ENCODE results near the gene HYCC1.

The HYCC1 gene

GRCh38 chr7:23014681-23015080 is 751 bp upstream of the HYCC1 start:
- DNase-seq (ENCODE audit: low read depth), result no peak
- no peaks in the 10 kb centered on the region for H3K9me3 ChIP-seq (ENCODE audit: control insufficient read depth, low read length)
- no peaks in the 10 kb centered on the region for H3K27me3 ChIP-seq (replicated peaks; ENCODE audit: control insufficient read depth, insufficient read depth, low read length)
- peaks cover 34% of the 10 kb centered on the region for H3K4me1 ChIP-seq (ENCODE audit: control insufficient read depth, insufficient read depth, low read length)
- no peak overlapping the region for H3K4me3 ChIP-seq (ENCODE audit: low read length)
- H3K36me3 ChIP-seq (ENCODE audit: control insufficient read depth, insufficient read depth, low read length, severe bottlenecking), result no peaks in the 10 kb centered on the region
- peak overlapping the region; percentile 52 for H3K9ac ChIP-seq (ENCODE audit: low read length)

GRCh38 chr7:23012908-23013714 is 819 bp downstream of the HYCC1 start:
- DNase-seq (ENCODE audit: low read depth), result peak; percentile 57
- Histone ChIP-seq H3K9ac (ENCODE audit: low read length) (peak overlapping the region; percentile 95), H3K27me3 (replicated peaks; ENCODE audit: control insufficient read depth, insufficient read depth, low read length) (no peaks in the 10 kb centered on the region), H3K4me3 (ENCODE audit: low read length) (peak overlapping the region; percentile 90), H3K36me3 (ENCODE audit: control insufficient read depth, insufficient read depth, low read length, severe bottlenecking) (no peaks in the 10 kb centered on the region), H3K9me3 (ENCODE audit: control insufficient read depth, low read length) (no peaks in the 10 kb centered on the region), H3K4me1 (ENCODE audit: control insufficient read depth, insufficient read depth, low read length) (peaks cover 46% of the 10 kb centered on the region)

- no peaks in the 10 kb centered on the region for H3K36me3 ChIP-seq (ENCODE audit: control insufficient read depth, insufficient read depth, low read length, severe bottlenecking)
- H3K9ac ChIP-seq (ENCODE audit: low read length), result peak overlapping the region; percentile 95
- no peaks in the 10 kb centered on the region for H3K27me3 ChIP-seq (replicated peaks; ENCODE audit: control insufficient read depth, insufficient read depth, low read length)
- no peaks in the 10 kb centered on the region for H3K9me3 ChIP-seq (ENCODE audit: control insufficient read depth, low read length)
- no peak for DNase-seq (ENCODE audit: low read depth)
- H3K4me3 ChIP-seq (ENCODE audit: low read length), result peak overlapping the region; percentile 90
- H3K4me1 ChIP-seq (ENCODE audit: control insufficient read depth, insufficient read depth, low read length), result peaks cover 51% of the 10 kb centered on the region
Measured at GRCh38 chr7:23012186-23012585, 1.7 kb downstream of the HYCC1 start.

GRCh38 chr7:23011222-23011924 is 2.6 kb downstream of the HYCC1 start:
- H3K9me3 ChIP-seq (ENCODE audit: control insufficient read depth, low read length), result no peaks in the 10 kb centered on the region
- no peaks in the 10 kb centered on the region for H3K36me3 ChIP-seq (ENCODE audit: control insufficient read depth, insufficient read depth, low read length, severe bottlenecking)
- H3K27me3 ChIP-seq (replicated peaks; ENCODE audit: control insufficient read depth, insufficient read depth, low read length), result no peaks in the 10 kb centered on the region
- peaks cover 56% of the 10 kb centered on the region for H3K4me1 ChIP-seq (ENCODE audit: control insufficient read depth, insufficient read depth, low read length)
- H3K9ac ChIP-seq (ENCODE audit: low read length), result no peak overlapping the region
- no peak for DNase-seq (ENCODE audit: low read depth)
- H3K4me3 ChIP-seq (ENCODE audit: low read length), result peak overlapping the region; percentile 90

GRCh38 chr7:23009303-23009702 is 4.6 kb downstream of the HYCC1 start:
- peak overlapping the region; percentile 58 for H3K9ac ChIP-seq (ENCODE audit: low read length)
- H3K27me3 ChIP-seq (replicated peaks; ENCODE audit: control insufficient read depth, insufficient read depth, low read length), result no peaks in the 10 kb centered on the region
- H3K4me1 ChIP-seq (ENCODE audit: control insufficient read depth, insufficient read depth, low read length), result peaks cover 53% of the 10 kb centered on the region
- DNase-seq (ENCODE audit: low read depth), result no peak
- peak overlapping the region; percentile 90 for H3K4me3 ChIP-seq (ENCODE audit: low read length)
- no peaks in the 10 kb centered on the region for H3K36me3 ChIP-seq (ENCODE audit: control insufficient read depth, insufficient read depth, low read length, severe bottlenecking)
- H3K9me3 ChIP-seq (ENCODE audit: control insufficient read depth, low read length), result no peaks in the 10 kb centered on the region

- no peaks in the 10 kb centered on the region for H3K36me3 ChIP-seq (ENCODE audit: control insufficient read depth, insufficient read depth, low read length, severe bottlenecking)
- peaks cover 56% of the 10 kb centered on the region for H3K4me1 ChIP-seq (ENCODE audit: control insufficient read depth, insufficient read depth, low read length)
- DNase-seq (ENCODE audit: low read depth), result no peak
- no peaks in the 10 kb centered on the region for H3K9me3 ChIP-seq (ENCODE audit: control insufficient read depth, low read length)
- no peaks in the 10 kb centered on the region for H3K27me3 ChIP-seq (replicated peaks; ENCODE audit: control insufficient read depth, insufficient read depth, low read length)
- peak overlapping the region; percentile 60 for H3K4me3 ChIP-seq (ENCODE audit: low read length)
- H3K9ac ChIP-seq (ENCODE audit: low read length), result peak overlapping the region; percentile 58
Measured at GRCh38 chr7:23004247-23004520, 9.7 kb downstream of the HYCC1 start.

- H3K4me1 ChIP-seq (ENCODE audit: control insufficient read depth, insufficient read depth, low read length), result peaks cover 54% of the 10 kb centered on the region
- DNase-seq (ENCODE audit: low read depth), result peak; percentile 33
- peak overlapping the region; percentile 60 for H3K4me3 ChIP-seq (ENCODE audit: low read length)
- H3K9me3 ChIP-seq (ENCODE audit: control insufficient read depth, low read length), result no peaks in the 10 kb centered on the region
- H3K36me3 ChIP-seq (ENCODE audit: control insufficient read depth, insufficient read depth, low read length, severe bottlenecking), result no peaks in the 10 kb centered on the region
- no peaks in the 10 kb centered on the region for H3K27me3 ChIP-seq (replicated peaks; ENCODE audit: control insufficient read depth, insufficient read depth, low read length)
- H3K9ac ChIP-seq (ENCODE audit: low read length), result peak overlapping the region; percentile 58
Measured at GRCh38 chr7:23003505-23004246, 10.3 kb downstream of the HYCC1 start.

GRCh38 chr7:23002698-23003097 is 11.2 kb downstream of the HYCC1 start:
- Histone ChIP-seq H3K4me3 (ENCODE audit: low read length) (peak overlapping the region; percentile 60), H3K4me1 (ENCODE audit: control insufficient read depth, insufficient read depth, low read length) (peaks cover 61% of the 10 kb centered on the region), H3K9me3 (ENCODE audit: control insufficient read depth, low read length) (no peaks in the 10 kb centered on the region), H3K27me3 (replicated peaks; ENCODE audit: control insufficient read depth, insufficient read depth, low read length) (no peaks in the 10 kb centered on the region), H3K9ac (ENCODE audit: low read length) (peak overlapping the region; percentile 58), H3K36me3 (ENCODE audit: control insufficient read depth, insufficient read depth, low read length, severe bottlenecking) (no peaks in the 10 kb centered on the region)
- DNase-seq (ENCODE audit: low read depth), result no peak

GRCh38 chr7:23001610-23002009 is 12.3 kb downstream of the HYCC1 start:
- no peaks in the 10 kb centered on the region for H3K9me3 ChIP-seq (ENCODE audit: control insufficient read depth, low read length)
- no peaks in the 10 kb centered on the region for H3K36me3 ChIP-seq (ENCODE audit: control insufficient read depth, insufficient read depth, low read length, severe bottlenecking)
- H3K4me3 ChIP-seq (ENCODE audit: low read length), result no peak overlapping the region
- DNase-seq (ENCODE audit: low read depth), result no peak
- no peak overlapping the region for H3K9ac ChIP-seq (ENCODE audit: low read length)
- H3K4me1 ChIP-seq (ENCODE audit: control insufficient read depth, insufficient read depth, low read length), result peaks cover 57% of the 10 kb centered on the region
- H3K27me3 ChIP-seq (replicated peaks; ENCODE audit: control insufficient read depth, insufficient read depth, low read length), result no peaks in the 10 kb centered on the region

- Histone ChIP-seq H3K27me3 (replicated peaks; ENCODE audit: control insufficient read depth, insufficient read depth, low read length) (no peaks in the 10 kb centered on the region), H3K4me1 (ENCODE audit: control insufficient read depth, insufficient read depth, low read length) (peaks cover 57% of the 10 kb centered on the region), H3K36me3 (ENCODE audit: control insufficient read depth, insufficient read depth, low read length, severe bottlenecking) (no peaks in the 10 kb centered on the region), H3K9ac (ENCODE audit: low read length) (no peak overlapping the region), H3K9me3 (ENCODE audit: control insufficient read depth, low read length) (no peaks in the 10 kb centered on the region), H3K4me3 (ENCODE audit: low read length) (no peak overlapping the region)
- no peak for DNase-seq (ENCODE audit: low read depth)
Measured at GRCh38 chr7:23000597-23001360, 13.2 kb downstream of the HYCC1 start.

GRCh38 chr7:22998519-22998896 is 15.4 kb downstream of the HYCC1 start:
- Histone ChIP-seq H3K9me3 (ENCODE audit: control insufficient read depth, low read length) (no peaks in the 10 kb centered on the region), H3K4me1 (ENCODE audit: control insufficient read depth, insufficient read depth, low read length) (peaks cover 48% of the 10 kb centered on the region), H3K4me3 (ENCODE audit: low read length) (no peak overlapping the region), H3K36me3 (ENCODE audit: control insufficient read depth, insufficient read depth, low read length, severe bottlenecking) (no peaks in the 10 kb centered on the region), H3K27me3 (replicated peaks; ENCODE audit: control insufficient read depth, insufficient read depth, low read length) (no peaks in the 10 kb centered on the region), H3K9ac (ENCODE audit: low read length) (no peak overlapping the region)
- DNase-seq (ENCODE audit: low read depth), result no peak
